ENCODE measurements around the gene SRGAP1.
A peak's percentile ranks its signal among the peaks of the same experiment; 100 is the strongest.
"Not testable (repeated sequence)": the region's sequence is repeated elsewhere in the genome, so short reads cannot be mapped to it uniquely, and the experiment has no call there.

SRGAP1 gene

DNA sequence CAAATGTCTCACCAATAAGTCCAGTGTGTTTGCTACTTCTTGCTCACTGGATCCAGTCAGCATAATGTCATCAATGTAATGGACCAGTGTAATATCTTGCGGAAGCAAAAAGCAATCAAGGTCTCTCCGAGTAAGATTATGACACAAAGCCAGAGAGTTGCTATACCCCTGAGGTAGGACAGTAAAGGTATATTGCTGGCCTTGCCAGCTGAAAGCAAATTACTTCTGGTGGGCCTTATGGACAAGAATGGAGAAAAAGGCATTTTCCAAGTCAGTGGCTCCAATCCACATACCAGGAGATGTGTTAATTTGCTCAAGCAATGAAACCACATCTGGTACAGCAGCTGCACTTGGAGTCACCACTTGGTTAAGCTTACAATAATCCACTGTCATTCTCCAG, 288.2 kb downstream of the SRGAP1 start:
- not testable (repeated sequence) for DNase-seq

- DNase-seq, result no peak
Measured at GRCh38 chr12:64137117-64137516, 292.6 kb downstream of the SRGAP1 start.

- no peak for DNase-seq
Measured at GRCh38 chr12:64139021-64139420, 294.5 kb downstream of the SRGAP1 start.

GRCh38 chr12:64142382-64142781, 297.9 kb downstream of the SRGAP1 start:
- no peak for DNase-seq

DNA sequence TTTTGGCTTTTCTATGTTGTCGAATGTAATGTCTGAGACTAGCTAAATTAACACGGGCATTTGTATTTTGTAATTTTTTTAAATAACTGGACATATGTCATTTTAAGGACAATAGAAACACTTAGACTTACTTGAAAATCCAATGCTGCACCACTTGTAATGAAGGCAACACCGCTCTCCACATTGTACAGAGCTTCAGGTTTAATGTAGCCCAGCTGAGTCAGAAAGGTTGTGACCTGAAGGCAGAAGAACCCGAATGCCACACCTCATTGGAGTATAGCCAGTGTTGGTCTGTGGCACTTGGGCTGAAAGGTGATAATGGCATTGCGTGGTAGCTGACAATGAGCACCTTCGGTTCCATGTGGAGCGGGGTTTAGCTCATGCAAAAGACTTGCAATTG, 298.3 kb downstream of the SRGAP1 start:
- DNase-seq, result no peak

- DNase-seq, result no peak
Measured at GRCh38 chr12:64145226-64145625, 300.7 kb downstream of the SRGAP1 start.

GRCh38 chr12:64147011-64147631, 302.6 kb downstream of the SRGAP1 start:
- DNase-seq, result no peak

DNA sequence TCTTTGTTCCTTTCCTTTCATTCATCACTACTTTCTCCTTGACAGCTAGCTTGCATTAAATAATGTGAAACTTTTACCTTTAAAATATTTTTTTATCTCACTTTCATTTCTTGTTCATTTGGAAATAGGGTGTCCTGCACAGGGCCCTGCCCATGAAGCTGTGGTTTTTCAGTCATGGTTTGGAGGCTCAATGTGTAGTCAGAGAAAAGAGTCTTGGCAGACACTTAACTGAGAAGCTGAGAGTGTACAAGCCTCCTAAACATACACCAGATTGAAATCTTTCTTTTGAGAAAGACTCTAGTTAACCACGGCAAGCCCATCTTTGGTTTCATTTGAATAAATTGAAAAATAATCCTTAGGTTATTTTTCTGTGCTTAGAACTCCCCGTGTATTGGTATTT, 303.4 kb downstream of the SRGAP1 start:
- DNase-seq, result no peak

DNA sequence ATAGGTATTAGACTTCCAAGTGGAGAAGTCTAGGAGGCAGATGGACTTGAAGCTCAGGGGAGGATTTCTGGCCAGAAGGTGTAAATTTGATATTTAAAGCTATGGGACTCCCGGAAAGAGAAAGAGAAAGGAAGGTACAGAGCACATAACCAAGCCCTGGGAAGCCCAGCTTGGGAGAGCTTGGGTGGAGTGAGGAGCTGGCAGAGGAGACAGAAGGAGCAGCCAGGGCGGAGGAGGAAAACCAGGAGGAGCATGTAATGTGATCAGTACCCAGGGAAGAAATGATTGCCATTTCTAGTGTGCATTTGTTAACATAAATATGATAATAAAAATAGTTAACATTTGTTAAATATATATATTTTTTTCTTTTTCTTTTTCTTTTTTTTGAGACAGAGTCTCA, 310.2 kb downstream of the SRGAP1 start:
- DNase-seq, result no peak

GRCh38 chr12:64157110-64157509, 312.6 kb downstream of the SRGAP1 start:
- DNase-seq, result no peak

GRCh38 chr12:64160021-64160710, 315.7 kb downstream of the SRGAP1 start:
- DNase-seq, result no peak

DNA sequence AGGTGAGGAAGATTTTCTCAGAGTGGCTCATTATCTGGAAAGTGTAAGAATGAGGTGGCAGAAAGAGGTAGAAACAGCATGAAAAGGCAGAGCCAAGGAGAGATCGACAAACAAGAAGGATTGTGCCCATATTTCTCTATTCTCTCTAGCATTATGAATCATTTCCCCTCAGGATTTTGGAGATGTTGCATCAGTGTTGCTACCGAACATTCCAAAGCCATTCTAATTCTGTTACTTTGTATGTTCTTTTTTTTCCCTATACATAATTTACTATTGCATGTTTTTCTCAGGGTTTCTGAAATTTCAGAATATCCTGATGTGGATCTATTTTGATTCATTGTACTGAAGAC, 316.2 kb downstream of the SRGAP1 start:
- no peak for DNase-seq

GRCh38 chr12:64166606-64167005, 322.1 kb downstream of the SRGAP1 start:
- DNase-seq, result not testable (repeated sequence)

GRCh38 chr12:64167041-64167440, 322.5 kb downstream of the SRGAP1 start:
- DNase-seq, result not testable (repeated sequence)

DNA sequence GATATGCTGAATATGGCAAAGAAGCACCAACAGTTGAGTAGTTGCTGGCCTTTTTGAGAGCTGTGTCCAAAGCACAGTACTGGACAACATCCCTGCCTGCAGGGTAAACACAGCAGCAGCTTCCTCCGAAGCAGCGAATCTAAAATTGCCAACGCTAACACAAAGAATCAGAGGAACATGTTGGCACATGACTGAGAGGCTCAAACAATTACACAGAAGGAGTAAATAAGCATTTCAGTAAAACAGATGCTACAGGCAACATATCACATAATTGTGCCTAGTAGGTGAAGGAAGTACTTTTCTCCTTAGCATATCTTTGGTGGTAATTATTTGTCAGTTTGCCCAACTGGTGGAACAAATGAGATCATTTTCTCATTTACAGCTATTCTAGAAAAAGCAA, 325.5 kb downstream of the SRGAP1 start:
- peak; percentile 81 for DNase-seq

DNA sequence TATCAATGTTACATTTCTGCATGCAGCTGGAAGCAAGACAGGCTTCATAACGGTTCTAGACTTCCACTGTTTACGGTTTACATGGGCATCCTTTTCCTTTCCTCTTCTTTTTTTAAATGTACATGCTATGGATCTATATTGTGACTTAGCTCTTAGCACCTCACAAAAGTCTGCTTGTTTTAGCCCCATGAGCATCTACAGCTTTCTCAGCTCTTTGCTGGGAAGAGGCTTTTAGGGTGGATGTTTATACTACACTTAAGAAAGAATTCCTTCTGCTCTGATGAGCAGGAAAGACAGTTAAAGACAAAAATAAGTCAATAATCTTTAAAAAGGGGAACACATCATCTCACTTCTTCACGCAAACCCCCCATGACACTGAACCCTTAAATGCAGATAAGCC, 326.2 kb downstream of the SRGAP1 start:
- DNase-seq, result no peak

GRCh38 chr12:64171715-64172114, 327.2 kb downstream of the SRGAP1 start:
- no peak for DNase-seq

- no peak for DNase-seq
Measured at GRCh38 chr12:64172143-64172970, 327.9 kb downstream of the SRGAP1 start.

DNA sequence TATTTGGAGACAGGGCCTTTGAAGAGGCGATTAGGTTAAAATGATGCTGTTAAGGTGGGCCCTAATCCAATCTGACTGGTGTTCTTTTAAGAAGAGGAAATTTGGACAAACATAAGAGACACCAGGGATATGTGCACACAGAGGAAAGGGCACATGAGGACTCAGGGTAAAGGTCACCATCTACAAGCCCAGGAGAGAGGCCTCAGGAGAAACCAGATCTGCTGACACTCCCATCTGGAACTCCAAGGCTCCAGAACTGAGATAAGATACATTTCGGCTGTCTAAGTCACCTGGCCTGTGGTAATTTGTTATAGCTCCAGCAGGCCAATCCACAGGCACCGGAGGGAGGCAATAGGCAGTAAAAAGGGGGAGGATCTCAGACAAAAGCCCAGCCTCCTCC, 329.0 kb downstream of the SRGAP1 start:
- DNase-seq, result no peak

DNA sequence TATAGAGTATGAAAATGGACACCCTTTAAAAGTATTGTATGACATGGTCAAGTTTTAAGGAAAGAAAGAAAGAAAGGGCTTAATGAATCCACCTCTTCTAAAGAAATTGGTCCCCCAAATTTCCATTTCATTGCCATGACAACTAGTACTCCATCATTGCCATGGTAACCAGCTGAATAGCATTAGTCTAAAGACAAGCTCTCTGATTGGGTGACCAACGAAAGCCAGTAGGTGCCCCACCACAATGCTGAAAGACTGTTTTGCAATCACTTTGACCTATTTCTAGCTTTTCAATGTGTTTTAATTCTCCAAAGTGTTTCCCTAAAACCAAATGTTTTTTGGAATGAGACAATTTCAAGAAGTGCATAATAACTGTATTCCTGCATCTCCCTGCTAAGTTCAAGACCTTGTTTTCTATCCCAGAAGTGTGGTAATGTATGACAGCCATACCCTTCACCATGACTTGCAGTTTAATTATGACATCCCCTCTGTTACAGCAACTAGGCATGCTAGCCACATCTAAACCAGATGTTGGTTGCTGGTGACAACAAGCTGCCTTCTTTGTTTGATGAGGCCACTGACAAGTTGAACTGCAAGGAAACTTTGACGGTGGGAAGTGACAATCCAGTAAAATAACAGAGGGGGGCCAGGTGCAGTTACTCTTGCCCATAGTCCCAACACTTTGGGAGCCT, 330.9 kb downstream of the SRGAP1 start:
- no peak for DNase-seq

DNA sequence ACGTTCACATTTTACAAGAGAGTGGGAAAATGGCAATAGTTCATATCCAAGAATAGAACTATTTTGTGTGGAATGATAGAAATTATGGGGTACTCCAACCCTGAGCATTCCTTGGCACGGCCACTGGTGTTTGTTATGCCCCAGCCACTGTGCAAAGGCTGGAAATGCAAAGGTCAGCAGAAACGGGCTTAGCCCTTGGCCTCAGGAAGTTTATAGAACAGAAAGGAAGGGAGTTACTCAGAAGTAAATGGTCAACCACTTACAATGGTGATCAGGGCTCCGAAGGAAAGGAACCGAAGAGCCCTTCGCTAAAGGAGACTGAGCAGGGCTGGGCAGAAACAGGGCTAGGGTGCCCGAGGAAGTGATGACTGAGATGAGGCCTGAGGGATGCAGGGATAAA, 332.5 kb downstream of the SRGAP1 start:
- DNase-seq, result no peak

GRCh38 chr12:64178122-64178521, 333.6 kb downstream of the SRGAP1 start:
- DNase-seq, result no peak

- DNase-seq, result no peak
Measured at GRCh38 chr12:64180951-64181350, 336.5 kb downstream of the SRGAP1 start.

All from NCI-H146 (cell line).